SH-SY5Y (cell line): ENCODE measurements around the gene ZNF446.

Source experiments
- GATA2 ChIP-seq: IDR thresholded peaks from 2 replicates; pipeline ENCODE4 v1.6.1; 2011; ENCODE audit warnings: mild to moderate bottlenecking, low read depth, low read length
- GATA3 ChIP-seq: IDR thresholded peaks from 2 replicates; pipeline ENCODE4 v1.6.1; 2011; ENCODE audit warnings: low read depth, mild to moderate bottlenecking, low read length, moderate library complexity

GRCh38 chr19:58529405-58529804, 53.3 kb downstream of the ZNF446 start:
- TF ChIP-seq GATA3 (no peak), GATA2 (no peak)
